ENCODE results near the gene NEK8.

NEK8 gene

DNA sequence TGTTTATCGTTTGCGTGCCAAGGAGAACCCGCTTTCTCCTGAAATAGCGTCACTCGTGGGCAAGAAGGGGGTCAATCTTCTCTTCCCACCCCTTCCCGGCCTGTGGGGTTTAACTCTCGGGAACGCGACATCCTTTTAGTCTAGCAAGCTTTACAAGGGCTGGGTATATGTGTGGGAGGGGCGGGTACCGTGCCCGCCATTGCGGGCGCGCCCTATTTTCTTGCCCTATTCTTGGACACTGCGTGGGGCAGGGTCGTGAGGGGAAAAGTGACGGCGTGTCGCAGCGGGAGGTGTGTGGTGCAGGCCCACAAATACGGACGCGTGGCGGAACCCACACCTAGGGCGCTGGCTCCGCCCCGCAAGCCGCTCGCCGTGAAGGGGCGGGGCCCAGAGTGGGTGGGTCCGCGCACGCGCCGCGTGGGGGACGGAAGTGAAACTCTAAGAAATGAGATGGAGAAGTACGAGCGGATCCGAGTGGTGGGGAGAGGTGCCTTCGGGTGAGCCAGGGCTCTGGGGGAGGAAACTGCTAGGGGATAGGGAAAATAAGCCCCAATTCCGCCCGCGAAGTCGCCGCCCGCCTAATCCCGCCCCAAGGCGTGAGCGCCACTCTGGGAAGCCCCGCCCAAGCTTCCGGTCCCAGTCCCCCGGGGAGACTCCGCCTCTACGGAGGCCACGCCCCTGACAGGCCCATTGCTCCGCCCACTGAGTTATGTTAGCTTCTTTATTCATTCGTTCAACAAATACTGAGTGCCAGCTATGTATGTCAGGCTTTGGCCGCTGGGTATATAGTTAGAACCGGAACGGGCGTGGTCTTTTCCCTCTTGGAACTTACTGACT lies at the start of gene NEK8:
TSS of gene NEK8 (plus strand) at position 425 of the 837 bp plus-strand sequence. CDS start at position 451, 26 bp downstream.
- Histone ChIP-seq H3K4me1 (ENCODE audit: control insufficient read depth, insufficient read depth, low read length) (no peaks in the 10 kb centered on the region), H3K36me3 (ENCODE audit: control insufficient read depth, insufficient read depth, low read length) (peaks cover 8% of the 10 kb centered on the region; the same call in 1 of the 2 replicates), H3K27me3 (ENCODE audit: control insufficient read depth, insufficient read depth, low read length) (no peaks in the 10 kb centered on the region), H3K4me3 (ENCODE audit: low read length) (peak within 1 kb of the TSS; percentile 88), H3K9me3 (ENCODE audit: control insufficient read depth, insufficient read depth, low read length) (no peaks in the 10 kb centered on the region), H3K27ac (ENCODE audit: low read length) (peak within 1 kb of the TSS; percentile 63)
- no CpG with 5 or more reads among the region's 64 CpGs for WGBS (ENCODE audit: insufficient coverage, insufficient read length)
- DNase-seq (ENCODE audit: low read depth, low spot score), result no peak

DNA sequence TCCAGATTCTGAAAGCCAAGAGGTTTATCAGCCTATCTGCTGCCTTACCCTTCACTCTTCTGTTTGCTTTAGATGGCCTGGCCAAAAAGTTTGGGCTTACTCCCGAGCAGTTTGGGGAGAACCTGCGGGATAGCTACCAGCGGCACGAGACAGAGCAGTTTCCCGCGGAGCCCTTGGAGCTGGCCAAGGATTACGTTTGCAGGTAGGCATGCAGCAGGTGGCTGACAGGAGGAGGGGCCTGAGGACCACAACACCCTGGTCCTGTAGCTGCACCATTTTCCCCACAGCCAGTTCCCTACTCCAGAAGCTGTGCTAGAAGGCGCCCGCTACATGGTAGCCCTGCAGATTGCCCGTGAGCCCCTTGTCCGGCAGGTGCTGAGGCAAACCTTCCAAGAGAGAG lies 45.9 kb upstream of the NEK8 start:
- H3K27me3 ChIP-seq (ENCODE audit: control insufficient read depth, insufficient read depth, low read length), result no peaks in the 10 kb centered on the region
- H3K4me1 ChIP-seq (ENCODE audit: control insufficient read depth, insufficient read depth, low read length), result no peaks in the 10 kb centered on the region
- peaks cover 63% of the 10 kb centered on the region for H3K36me3 ChIP-seq (ENCODE audit: control insufficient read depth, insufficient read depth, low read length)
- H3K27ac ChIP-seq (ENCODE audit: low read length), result no peak overlapping the region
- H3K9me3 ChIP-seq (ENCODE audit: control insufficient read depth, insufficient read depth, low read length), result no peaks in the 10 kb centered on the region
- H3K4me3 ChIP-seq (ENCODE audit: low read length), result no peak overlapping the region
- no peak for DNase-seq (ENCODE audit: low read depth, low spot score)
- no CpG with 5 or more reads among the region's 11 CpGs for WGBS (ENCODE audit: insufficient coverage, insufficient read length)

DNA sequence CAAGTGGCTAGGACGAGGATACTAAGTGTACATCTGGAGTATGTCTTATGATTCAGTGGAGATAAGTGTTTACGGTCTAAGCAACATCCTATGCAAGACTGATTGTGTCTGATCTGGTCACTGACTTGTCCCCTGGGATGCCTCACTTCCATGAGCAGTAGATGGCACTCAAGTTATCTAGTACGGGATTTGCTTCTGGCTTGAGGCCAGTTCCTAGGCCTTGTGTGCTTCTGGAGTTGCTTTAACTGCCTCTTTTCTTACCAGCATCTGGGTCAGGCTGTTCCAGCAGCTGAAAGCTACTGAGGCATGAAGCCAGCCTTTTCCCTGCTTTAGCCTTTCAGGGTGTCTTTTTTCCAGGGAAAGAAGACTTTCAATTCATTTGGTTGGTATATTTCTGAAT lies 43.6 kb upstream of the NEK8 start:
- H3K27ac ChIP-seq (ENCODE audit: low read length), result no peak overlapping the region
- H3K36me3 ChIP-seq (ENCODE audit: control insufficient read depth, insufficient read depth, low read length), result peaks cover 57% of the 10 kb centered on the region
- no peaks in the 10 kb centered on the region for H3K4me1 ChIP-seq (ENCODE audit: control insufficient read depth, insufficient read depth, low read length)
- DNase-seq (ENCODE audit: low read depth, low spot score), result no peak
- WGBS (ENCODE audit: insufficient coverage, insufficient read length), result no CpG with 5 or more reads among the region's 3 CpGs
- H3K9me3 ChIP-seq (ENCODE audit: control insufficient read depth, insufficient read depth, low read length), result no peaks in the 10 kb centered on the region
- H3K4me3 ChIP-seq (ENCODE audit: low read length), result no peak overlapping the region
- no peaks in the 10 kb centered on the region for H3K27me3 ChIP-seq (ENCODE audit: control insufficient read depth, insufficient read depth, low read length)

DNA sequence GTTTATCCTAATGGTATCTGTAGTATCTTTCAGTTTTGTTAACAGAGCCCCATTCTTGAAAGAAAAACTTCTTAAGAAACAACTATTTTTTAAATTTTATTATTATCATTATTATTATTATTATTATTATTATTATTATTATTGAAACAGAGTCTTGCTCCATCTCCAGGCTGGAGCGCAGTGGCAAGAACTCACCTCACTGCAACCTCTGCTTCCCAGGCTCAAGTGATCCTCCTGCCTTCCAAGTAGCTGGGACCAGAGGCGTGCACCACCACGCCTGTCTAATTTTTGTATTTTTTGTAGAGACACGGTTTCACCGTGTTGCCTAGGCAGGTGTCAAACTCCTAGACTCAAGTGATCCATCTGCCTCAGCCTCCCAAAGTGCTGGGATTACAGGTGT lies 43.2 kb upstream of the NEK8 start:
- no peaks in the 10 kb centered on the region for H3K9me3 ChIP-seq (ENCODE audit: control insufficient read depth, insufficient read depth, low read length)
- DNase-seq (ENCODE audit: low read depth, low spot score), result no peak
- no peak overlapping the region for H3K4me3 ChIP-seq (ENCODE audit: low read length)
- H3K27me3 ChIP-seq (ENCODE audit: control insufficient read depth, insufficient read depth, low read length), result no peaks in the 10 kb centered on the region
- no CpG with 5 or more reads among the region's 5 CpGs for WGBS (ENCODE audit: insufficient coverage, insufficient read length)
- H3K36me3 ChIP-seq (ENCODE audit: control insufficient read depth, insufficient read depth, low read length), result peaks cover 57% of the 10 kb centered on the region
- H3K4me1 ChIP-seq (ENCODE audit: control insufficient read depth, insufficient read depth, low read length), result no peaks in the 10 kb centered on the region
- no peak overlapping the region for H3K27ac ChIP-seq (ENCODE audit: low read length)

DNA sequence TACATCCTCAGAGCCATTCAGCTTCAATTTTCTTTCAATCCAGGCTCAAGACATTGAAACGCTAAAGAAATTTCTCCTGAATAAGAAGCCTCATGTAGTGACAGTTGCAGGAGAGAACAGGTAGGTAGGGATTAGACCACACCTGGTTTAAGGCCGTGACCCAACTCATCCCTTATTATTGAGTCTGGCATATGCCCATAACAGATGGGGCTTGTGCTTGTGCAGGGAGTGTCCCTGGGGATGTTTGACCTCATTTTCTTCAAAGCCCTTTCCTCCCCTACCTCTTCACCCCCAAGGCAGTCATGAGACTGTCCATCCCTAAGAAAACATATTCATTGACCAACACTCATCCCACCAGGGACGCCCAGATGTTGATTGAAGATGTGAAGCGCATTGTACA lies 42.3 kb upstream of the NEK8 start:
- no CpG with 5 or more reads among the region's 4 CpGs for WGBS (ENCODE audit: insufficient coverage, insufficient read length)
- Histone ChIP-seq H3K27ac (ENCODE audit: low read length) (no peak overlapping the region), H3K9me3 (ENCODE audit: control insufficient read depth, insufficient read depth, low read length) (no peaks in the 10 kb centered on the region), H3K4me3 (ENCODE audit: low read length) (no peak overlapping the region), H3K36me3 (ENCODE audit: control insufficient read depth, insufficient read depth, low read length) (peaks cover 60% of the 10 kb centered on the region), H3K27me3 (ENCODE audit: control insufficient read depth, insufficient read depth, low read length) (no peaks in the 10 kb centered on the region), H3K4me1 (ENCODE audit: control insufficient read depth, insufficient read depth, low read length) (no peaks in the 10 kb centered on the region)
- DNase-seq (ENCODE audit: low read depth, low spot score), result no peak

DNA sequence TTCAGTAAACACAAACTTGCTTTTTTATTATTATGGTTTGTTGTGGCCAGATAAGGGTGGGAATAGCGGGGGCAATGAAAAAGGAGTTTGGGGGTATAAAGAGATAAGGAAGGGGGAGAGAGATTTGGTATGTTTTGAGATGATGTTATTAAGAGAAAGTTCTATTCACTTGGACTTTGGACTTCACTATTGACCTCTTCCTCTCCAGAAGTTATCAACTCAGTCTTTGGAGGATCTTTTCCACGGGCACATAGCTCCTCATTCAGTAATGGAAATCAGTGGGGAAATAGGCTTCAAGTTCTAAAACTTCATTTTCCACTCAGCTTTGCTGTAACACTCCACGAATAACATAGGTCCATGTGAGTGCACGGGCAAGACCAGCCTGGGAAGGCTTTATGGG lies 40.1 kb upstream of the NEK8 start:
- no peaks in the 10 kb centered on the region for H3K9me3 ChIP-seq (ENCODE audit: control insufficient read depth, insufficient read depth, low read length)
- no peak for DNase-seq (ENCODE audit: low read depth, low spot score)
- peaks cover 38% of the 10 kb centered on the region for H3K36me3 ChIP-seq (ENCODE audit: control insufficient read depth, insufficient read depth, low read length)
- H3K4me1 ChIP-seq (ENCODE audit: control insufficient read depth, insufficient read depth, low read length), result no peaks in the 10 kb centered on the region
- no peak overlapping the region for H3K27ac ChIP-seq (ENCODE audit: low read length)
- H3K27me3 ChIP-seq (ENCODE audit: control insufficient read depth, insufficient read depth, low read length), result no peaks in the 10 kb centered on the region
- H3K4me3 ChIP-seq (ENCODE audit: low read length), result no peak overlapping the region
- 100% methylated on average over 1 of the region's 4 CpGs for whole genome bisulfite sequencing (ENCODE audit: insufficient coverage, insufficient read length)

DNA sequence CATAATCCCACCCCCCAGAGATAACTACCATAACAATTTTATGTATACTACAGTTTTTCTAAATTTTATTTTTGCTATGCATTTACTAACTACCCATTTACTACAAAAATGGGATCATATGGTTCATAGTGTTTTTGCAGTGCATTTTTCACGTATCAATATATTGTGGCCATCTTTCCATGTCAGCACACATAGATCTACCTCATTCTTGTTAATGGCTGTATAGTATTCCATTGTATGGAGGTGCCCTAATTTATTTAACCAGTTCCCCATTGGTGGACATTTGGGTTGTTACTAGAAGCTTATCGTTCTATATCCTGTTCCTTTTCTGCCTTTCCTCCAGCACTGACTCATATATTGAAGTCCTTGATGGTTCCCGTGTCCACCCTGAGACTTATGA lies 39.6 kb upstream of the NEK8 start:
- H3K4me1 ChIP-seq (ENCODE audit: control insufficient read depth, insufficient read depth, low read length), result no peaks in the 10 kb centered on the region
- H3K27me3 ChIP-seq (ENCODE audit: control insufficient read depth, insufficient read depth, low read length), result no peaks in the 10 kb centered on the region
- H3K27ac ChIP-seq (ENCODE audit: low read length), result no peak overlapping the region
- WGBS (ENCODE audit: insufficient coverage, insufficient read length), result no CpG with 5 or more reads among the region's 3 CpGs
- H3K9me3 ChIP-seq (ENCODE audit: control insufficient read depth, insufficient read depth, low read length), result no peaks in the 10 kb centered on the region
- H3K4me3 ChIP-seq (ENCODE audit: low read length), result no peak overlapping the region
- DNase-seq (ENCODE audit: low read depth, low spot score), result no peak
- peaks cover 41% of the 10 kb centered on the region for H3K36me3 ChIP-seq (ENCODE audit: control insufficient read depth, insufficient read depth, low read length)

DNA sequence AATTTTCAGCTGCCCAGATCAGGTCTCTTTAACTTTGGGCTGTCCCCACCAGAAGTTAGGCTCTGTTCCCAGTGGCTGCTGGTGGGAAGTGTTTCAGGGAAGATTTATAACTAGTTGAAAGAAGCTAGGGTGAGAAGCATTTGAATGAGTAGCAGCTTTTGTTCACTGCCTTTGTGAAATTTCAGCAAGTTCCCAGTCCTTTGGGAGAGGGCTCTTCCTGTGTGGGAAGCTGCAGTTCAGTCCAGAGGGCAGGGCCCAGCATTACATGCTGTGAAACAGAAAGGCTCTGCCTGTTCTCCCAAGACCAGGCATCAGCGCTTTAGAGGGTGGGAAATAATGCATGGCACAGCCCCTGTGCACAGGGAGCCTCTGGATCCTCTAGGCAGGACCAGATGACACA lies 34.7 kb upstream of the NEK8 start:
- no peak overlapping the region for H3K4me3 ChIP-seq (ENCODE audit: low read length)
- peaks cover 46% of the 10 kb centered on the region for H3K36me3 ChIP-seq (ENCODE audit: control insufficient read depth, insufficient read depth, low read length)
- no peaks in the 10 kb centered on the region for H3K27me3 ChIP-seq (ENCODE audit: control insufficient read depth, insufficient read depth, low read length)
- H3K4me1 ChIP-seq (ENCODE audit: control insufficient read depth, insufficient read depth, low read length), result no peaks in the 10 kb centered on the region
- H3K9me3 ChIP-seq (ENCODE audit: control insufficient read depth, insufficient read depth, low read length), result no peaks in the 10 kb centered on the region
- DNase-seq (ENCODE audit: low read depth, low spot score), result no peak
- H3K27ac ChIP-seq (ENCODE audit: low read length), result no peak overlapping the region
- no CpG with 5 or more reads among the region's 1 CpG for WGBS (ENCODE audit: insufficient coverage, insufficient read length)

DNA sequence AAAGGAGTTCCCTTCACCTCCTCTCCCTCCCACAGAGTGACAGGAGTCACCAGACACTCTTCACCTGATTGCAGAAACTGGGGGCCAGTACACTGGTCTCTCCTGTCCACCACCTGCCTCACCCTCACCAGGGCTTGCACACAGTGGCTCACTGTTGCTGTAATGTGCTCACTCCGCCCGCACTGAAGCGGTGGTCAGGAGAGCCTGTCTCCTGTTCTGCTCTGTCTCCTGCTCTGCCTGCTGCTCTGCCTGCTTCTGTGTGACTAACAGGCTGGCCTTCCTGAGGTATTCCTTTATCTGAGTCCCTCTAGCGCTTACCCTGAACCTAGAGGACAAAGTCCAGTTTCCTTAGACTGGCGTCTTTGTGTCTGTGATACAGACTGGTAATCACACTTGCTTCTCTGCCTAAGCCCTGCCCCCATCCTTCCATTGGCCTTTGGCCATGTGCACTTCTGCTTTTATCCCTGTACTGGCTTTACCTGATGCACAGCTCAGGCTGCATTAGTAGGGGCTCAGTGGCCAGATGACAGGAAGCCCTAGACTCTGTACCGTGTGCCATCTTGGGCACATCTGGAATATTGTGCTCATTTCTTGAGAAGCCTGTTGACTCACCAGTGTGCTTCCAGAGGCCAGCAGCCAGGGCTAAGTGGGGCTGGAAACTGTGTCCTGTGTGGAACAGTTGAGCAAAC lies 30.2 kb upstream of the NEK8 start:
- peaks cover 70% of the 10 kb centered on the region for H3K36me3 ChIP-seq (ENCODE audit: control insufficient read depth, insufficient read depth, low read length)
- no peak overlapping the region for H3K27ac ChIP-seq (ENCODE audit: low read length)
- no peak for DNase-seq (ENCODE audit: low read depth, low spot score)

DNA sequence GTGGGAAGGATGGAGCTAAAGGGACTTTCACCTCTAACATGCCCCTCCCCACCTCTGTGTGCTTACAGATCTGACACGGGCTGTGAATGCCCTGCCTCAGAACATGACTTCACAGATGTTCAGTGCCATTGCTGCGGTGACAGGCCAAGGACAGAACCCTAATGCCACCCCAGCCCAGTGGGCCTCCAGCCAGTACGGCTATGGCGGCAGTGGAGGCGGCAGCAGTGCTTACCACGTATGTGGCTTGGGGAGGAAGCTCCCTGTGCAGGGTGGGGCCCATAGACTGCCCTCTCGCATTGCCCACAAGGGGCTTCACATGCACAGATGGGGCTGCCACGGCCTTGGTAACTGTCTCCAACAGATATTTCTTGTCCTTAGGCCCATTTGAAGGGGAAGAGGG lies 28.3 kb upstream of the NEK8 start:
- Histone ChIP-seq H3K4me3 (ENCODE audit: low read length) (no peak overlapping the region), H3K36me3 (ENCODE audit: control insufficient read depth, insufficient read depth, low read length) (peaks cover 62% of the 10 kb centered on the region), H3K27ac (ENCODE audit: low read length) (no peak overlapping the region), H3K27me3 (ENCODE audit: control insufficient read depth, insufficient read depth, low read length) (no peaks in the 10 kb centered on the region), H3K9me3 (ENCODE audit: control insufficient read depth, insufficient read depth, low read length) (no peaks in the 10 kb centered on the region), H3K4me1 (ENCODE audit: control insufficient read depth, insufficient read depth, low read length) (no peaks in the 10 kb centered on the region; the same call in 1 of the 2 replicates)
- DNase-seq (ENCODE audit: low read depth, low spot score), result no peak
- WGBS (ENCODE audit: insufficient coverage, insufficient read length), result no CpG with 5 or more reads among the region's 8 CpGs

More for the DNA sequence above, 30.2 kb upstream of the NEK8 start:
- Histone ChIP-seq H3K4me1 (ENCODE audit: control insufficient read depth, insufficient read depth, low read length) (no peaks in the 10 kb centered on the region), H3K9me3 (ENCODE audit: control insufficient read depth, insufficient read depth, low read length) (no peaks in the 10 kb centered on the region), H3K4me3 (ENCODE audit: low read length) (no peak overlapping the region), H3K27me3 (ENCODE audit: control insufficient read depth, insufficient read depth, low read length) (no peaks in the 10 kb centered on the region)
- WGBS (ENCODE audit: insufficient coverage, insufficient read length), result no CpG with 5 or more reads among the region's 6 CpGs
